ENCODE results near the gene ERMARD.
A peak's percentile ranks its signal among the peaks of the same experiment; 100 is the strongest.

The ERMARD gene

GRCh38 chr6:169803271-169803811, 51.9 kb downstream of the ERMARD start:
- H4K20me1 ChIP-seq (ENCODE audit: control insufficient read depth, insufficient read depth, low read depth, low read length), result no peaks in the 10 kb centered on the region
- peak overlapping the region; percentile 68 for H3K4me2 ChIP-seq (ENCODE audit: low read length)
- no peaks in the 10 kb centered on the region for H3K27me3 ChIP-seq (ENCODE audit: control insufficient read depth, low read length)
- TF ChIP-seq CTCF (IDR thresholded peaks at IDR 0.05; ENCODE audit: low read depth, low read length, poor library complexity, severe bottlenecking), result no peak
- TF ChIP-seq EZH2phosphoT487 (IDR thresholded peaks at IDR 0.05; ENCODE audit: borderline replicate concordance, low read length), result no peak
- no peaks in the 10 kb centered on the region for H3K36me3 ChIP-seq (ENCODE audit: control insufficient read depth, low read length)
- peaks cover 58% of the 10 kb centered on the region for H3K4me1 ChIP-seq (ENCODE audit: control insufficient read depth, low read length)
- H3K27ac ChIP-seq (ENCODE audit: low read depth, low read length), result peak overlapping the region; percentile 89
- peak overlapping the region; percentile 57 for H3K4me3 ChIP-seq (ENCODE audit: low read length)
- no peaks in the 10 kb centered on the region for H3K9me2 ChIP-seq (replicated peaks; ENCODE audit: control insufficient read depth, low read length)
- no peaks in the 10 kb centered on the region for H3K79me2 ChIP-seq (ENCODE audit: control insufficient read depth, low read length)
- no peaks in the 10 kb centered on the region for H3K9me3 ChIP-seq (ENCODE audit: control insufficient read depth, insufficient read depth, low read length)
- H3F3A ChIP-seq (ENCODE audit: control insufficient read depth, insufficient read depth), result peaks cover 11% of the 10 kb centered on the region

GRCh38 chr6:169803816-169804340, 52.5 kb downstream of the ERMARD start:
- Histone ChIP-seq H3K27ac (ENCODE audit: low read depth, low read length) (peak overlapping the region; percentile 89), H3K4me2 (ENCODE audit: low read length) (peak overlapping the region; percentile 68), H3K4me3 (ENCODE audit: low read length) (peak overlapping the region; percentile 57), H4K20me1 (ENCODE audit: control insufficient read depth, insufficient read depth, low read depth, low read length) (no peaks in the 10 kb centered on the region), H3F3A (ENCODE audit: control insufficient read depth, insufficient read depth) (peaks cover 11% of the 10 kb centered on the region), H3K79me2 (ENCODE audit: control insufficient read depth, low read length) (no peaks in the 10 kb centered on the region), H3K4me1 (ENCODE audit: control insufficient read depth, low read length) (peaks cover 58% of the 10 kb centered on the region), H3K27me3 (ENCODE audit: control insufficient read depth, low read length) (no peaks in the 10 kb centered on the region), H3K9me2 (replicated peaks; ENCODE audit: control insufficient read depth, low read length) (no peaks in the 10 kb centered on the region), H3K36me3 (ENCODE audit: control insufficient read depth, low read length) (no peaks in the 10 kb centered on the region), H3K9me3 (ENCODE audit: control insufficient read depth, insufficient read depth, low read length) (no peaks in the 10 kb centered on the region)
- TF ChIP-seq EZH2phosphoT487 (IDR thresholded peaks at IDR 0.05; ENCODE audit: borderline replicate concordance, low read length) (no peak), CTCF (IDR thresholded peaks at IDR 0.05; ENCODE audit: low read depth, low read length, poor library complexity, severe bottlenecking) (no peak)

- Histone ChIP-seq H3F3A (ENCODE audit: control insufficient read depth, insufficient read depth) (peaks cover 11% of the 10 kb centered on the region), H3K27ac (ENCODE audit: low read depth, low read length) (peak overlapping the region; percentile 89), H3K4me2 (ENCODE audit: low read length) (peak overlapping the region; percentile 68), H3K27me3 (ENCODE audit: control insufficient read depth, low read length) (no peaks in the 10 kb centered on the region), H3K4me3 (ENCODE audit: low read length) (peak overlapping the region; percentile 57), H3K36me3 (ENCODE audit: control insufficient read depth, low read length) (no peaks in the 10 kb centered on the region), H4K20me1 (ENCODE audit: control insufficient read depth, insufficient read depth, low read depth, low read length) (no peaks in the 10 kb centered on the region), H3K9me3 (ENCODE audit: control insufficient read depth, insufficient read depth, low read length) (no peaks in the 10 kb centered on the region), H3K4me1 (ENCODE audit: control insufficient read depth, low read length) (peaks cover 58% of the 10 kb centered on the region), H3K79me2 (ENCODE audit: control insufficient read depth, low read length) (no peaks in the 10 kb centered on the region), H3K9me2 (replicated peaks; ENCODE audit: control insufficient read depth, low read length) (no peaks in the 10 kb centered on the region)
- TF ChIP-seq EZH2phosphoT487 (IDR thresholded peaks at IDR 0.05; ENCODE audit: borderline replicate concordance, low read length) (no peak), CTCF (IDR thresholded peaks at IDR 0.05; ENCODE audit: low read depth, low read length, poor library complexity, severe bottlenecking) (no peak)
Observed at GRCh38 chr6:169804427-169804826, 53.0 kb downstream of the ERMARD start.

Data from DOHH2 (cell line).